G401 (cell line): Measurements from ENCODE around the gene MCF2L2. TPM values are rescaled to one million over a fixed set of nuclear protein-coding genes. Genes with fewer than 3 reads are reported as not detected.
"Not testable (repeated sequence)": the region's sequence is repeated elsewhere in the genome, so short reads cannot be mapped to it uniquely, and the experiment has no call there.

ENCODE experiments used
- DNase-seq: peaks from one replicate; pipeline ENCODE4 v3.0.0-alpha.2; 2015; ENCODE audit warnings: low spot score
- in situ Hi-C: cut with HindIII; loops from 2 replicates; pipeline ENCODE4 v1.10.0; 2016; ENCODE audit warnings: low sequenced_read_pairs, mixed read lengths
- total RNA-seq: library from RNA; depleted of rRNA; stranded (reverse); fragments of >200 nt; shearing (Covaris generic); gene quantifications from 2 replicates; pipeline ENCODE4 v1.2.3, GENCODE V29; 2014

MCF2L2 gene
- total RNA-seq, 1 experiment from 2014 or later = 2.6 TPM

- in situ Hi-C loops = not testable (repeated sequence)
Measured at GRCh38 chr3:183167975-183168374, 260.4 kb downstream of the MCF2L2 start.

GRCh38 chr3:183163563-183163962 lies 264.9 kb downstream of the MCF2L2 start:
- no peak for DNase-seq
- in situ Hi-C loops = no loop called here

More at GRCh38 chr3:183167975-183168374, 260.4 kb downstream of the MCF2L2 start:
- not testable (repeated sequence) for DNase-seq

- in situ Hi-C loops = no loop called here
- no peak for DNase-seq
Measured at GRCh38 chr3:183161552-183162336, 266.7 kb downstream of the MCF2L2 start.

GRCh38 chr3:183160616-183161015 lies 267.8 kb downstream of the MCF2L2 start:
- in situ Hi-C loops = no loop called here
- DNase-seq = no peak

- in situ Hi-C loops = no loop called here
- peak; percentile 74 for DNase-seq
Measured at GRCh38 chr3:183159333-183159732, 269.1 kb downstream of the MCF2L2 start.

- in situ Hi-C loops = no loop called here
- DNase-seq = no peak
Measured at GRCh38 chr3:183158551-183159006, 269.8 kb downstream of the MCF2L2 start.

- no peak for DNase-seq
- in situ Hi-C loops = no loop called here
Measured at GRCh38 chr3:183158113-183158512, 270.3 kb downstream of the MCF2L2 start.

GRCh38 chr3:183156266-183156665 lies 272.2 kb downstream of the MCF2L2 start:
- no peak for DNase-seq
- in situ Hi-C loops = no loop called here

- no peak for DNase-seq
- in situ Hi-C loops = no loop called here
Measured at GRCh38 chr3:183155499-183155898, 272.9 kb downstream of the MCF2L2 start.

- DNase-seq = no peak
Measured at GRCh38 chr3:183153210-183153950, 275.0 kb downstream of the MCF2L2 start.

GRCh38 chr3:183151821-183152351 lies 276.5 kb downstream of the MCF2L2 start:
- no peak for DNase-seq
- in situ Hi-C loops = no loop called here

More at GRCh38 chr3:183153210-183153950, 275.0 kb downstream of the MCF2L2 start:
- in situ Hi-C loops = no loop called here

- in situ Hi-C loops = no loop called here
- no peak for DNase-seq
Measured at GRCh38 chr3:183151086-183151485, 277.3 kb downstream of the MCF2L2 start.

- DNase-seq = no peak
- in situ Hi-C loops = no loop called here
Measured at GRCh38 chr3:183149915-183150750, 278.3 kb downstream of the MCF2L2 start.

GRCh38 chr3:183148056-183148455 lies 280.4 kb downstream of the MCF2L2 start:
- DNase-seq = no peak

GRCh38 chr3:183144363-183144762 lies 284.1 kb downstream of the MCF2L2 start:
- no peak for DNase-seq
- in situ Hi-C loops = no loop called here

More at GRCh38 chr3:183148056-183148455, 280.4 kb downstream of the MCF2L2 start:
- in situ Hi-C loops = no loop called here

GRCh38 chr3:183142199-183142598 lies 286.2 kb downstream of the MCF2L2 start:
- in situ Hi-C loops = no loop called here
- no peak for DNase-seq

GRCh38 chr3:183134844-183135243 lies 293.6 kb downstream of the MCF2L2 start:
- no peak for DNase-seq
- in situ Hi-C loops = no loop called here

- in situ Hi-C loops = no loop called here
- DNase-seq = no peak
Measured at GRCh38 chr3:183132409-183132808, 296.0 kb downstream of the MCF2L2 start.

GRCh38 chr3:183131735-183132134 lies 296.7 kb downstream of the MCF2L2 start:
- in situ Hi-C loops = no loop called here
- no peak for DNase-seq
